HG02840 (cell line): ENCODE data around the gene AP3M1.

ENCODE experiments used
- ATAC-seq: cut with Tn5 transposase; IDR thresholded peaks from one replicate; pipeline ENCODE4 v1.9.1; 2021; ENCODE audit warnings: mild to moderate bottlenecking, moderate library complexity, moderate number of reproducible peaks; ENCODE audit not compliant: unreplicated experiment, low FRiP score

AP3M1 gene

DNA sequence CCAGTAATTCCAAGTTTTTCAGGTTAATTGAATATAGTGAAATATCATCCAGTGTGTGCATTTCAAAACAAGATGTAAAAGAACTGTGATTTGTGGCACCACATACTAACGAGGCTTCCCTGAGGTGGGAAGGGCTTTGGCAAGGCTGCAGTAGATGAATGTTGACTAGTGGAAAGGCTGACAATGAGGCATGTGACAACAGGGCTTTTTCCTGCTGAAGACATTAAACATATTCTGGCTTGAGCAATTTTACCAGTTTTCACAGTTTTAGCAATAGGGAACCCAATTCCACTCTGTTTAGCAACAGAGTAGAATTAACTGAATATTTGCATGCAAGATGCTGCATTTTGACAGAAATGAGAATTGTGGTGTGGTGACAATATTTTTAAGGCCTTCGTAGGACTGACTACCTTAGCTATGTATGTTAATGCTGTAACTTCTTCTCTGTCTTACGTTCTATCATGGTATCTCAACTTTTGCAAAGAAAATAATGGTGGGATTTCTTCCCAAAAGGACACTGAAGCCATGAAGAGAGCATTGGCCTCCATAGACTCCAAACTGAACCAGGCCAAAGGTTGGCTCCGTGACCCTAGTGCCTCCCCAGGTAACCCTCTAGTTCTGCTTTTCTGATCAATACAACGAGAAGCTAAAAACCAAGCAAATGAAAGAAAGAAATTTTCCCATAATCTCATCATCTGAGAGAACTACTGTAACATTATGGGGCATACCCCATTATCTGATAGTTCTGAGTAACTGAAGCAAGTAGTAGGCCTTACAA is 68.5 kb downstream of the AP3M1 start:
- ATAC-seq: no peak

- no peak for ATAC-seq
Observed at GRCh38 chr10:74081192-74081803, 69.3 kb downstream of the AP3M1 start.

DNA sequence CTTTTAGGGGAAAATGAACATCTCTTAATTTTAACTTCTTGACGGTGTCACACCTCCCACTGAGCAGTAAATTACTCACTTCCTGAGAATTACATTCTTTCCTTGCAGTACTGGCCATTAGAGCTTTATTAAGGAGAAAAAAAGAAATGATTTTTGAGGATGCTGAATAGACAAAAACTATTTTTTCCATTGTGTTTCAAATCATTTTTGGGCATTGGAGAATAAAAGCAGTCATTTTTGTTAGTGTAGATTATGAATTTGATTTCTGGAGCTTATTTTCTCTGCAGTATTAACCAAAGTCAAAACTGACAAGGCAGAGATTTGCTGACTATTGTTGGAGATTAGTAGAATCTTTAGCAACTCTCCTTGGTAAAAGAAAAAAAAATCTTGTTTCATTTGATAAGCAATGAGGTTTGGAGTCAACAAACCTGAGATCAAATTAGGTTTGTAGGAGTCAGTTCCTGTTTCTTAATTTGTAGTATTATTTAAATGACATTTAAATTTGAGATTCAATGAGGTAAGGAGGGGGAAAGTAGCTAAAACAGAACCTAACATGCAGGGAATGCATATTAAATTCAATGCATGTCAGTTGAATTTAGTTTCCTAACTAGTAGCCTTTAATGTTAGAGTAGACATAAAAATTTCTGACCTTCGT is 70.6 kb downstream of the AP3M1 start:
- no peak for ATAC-seq

DNA sequence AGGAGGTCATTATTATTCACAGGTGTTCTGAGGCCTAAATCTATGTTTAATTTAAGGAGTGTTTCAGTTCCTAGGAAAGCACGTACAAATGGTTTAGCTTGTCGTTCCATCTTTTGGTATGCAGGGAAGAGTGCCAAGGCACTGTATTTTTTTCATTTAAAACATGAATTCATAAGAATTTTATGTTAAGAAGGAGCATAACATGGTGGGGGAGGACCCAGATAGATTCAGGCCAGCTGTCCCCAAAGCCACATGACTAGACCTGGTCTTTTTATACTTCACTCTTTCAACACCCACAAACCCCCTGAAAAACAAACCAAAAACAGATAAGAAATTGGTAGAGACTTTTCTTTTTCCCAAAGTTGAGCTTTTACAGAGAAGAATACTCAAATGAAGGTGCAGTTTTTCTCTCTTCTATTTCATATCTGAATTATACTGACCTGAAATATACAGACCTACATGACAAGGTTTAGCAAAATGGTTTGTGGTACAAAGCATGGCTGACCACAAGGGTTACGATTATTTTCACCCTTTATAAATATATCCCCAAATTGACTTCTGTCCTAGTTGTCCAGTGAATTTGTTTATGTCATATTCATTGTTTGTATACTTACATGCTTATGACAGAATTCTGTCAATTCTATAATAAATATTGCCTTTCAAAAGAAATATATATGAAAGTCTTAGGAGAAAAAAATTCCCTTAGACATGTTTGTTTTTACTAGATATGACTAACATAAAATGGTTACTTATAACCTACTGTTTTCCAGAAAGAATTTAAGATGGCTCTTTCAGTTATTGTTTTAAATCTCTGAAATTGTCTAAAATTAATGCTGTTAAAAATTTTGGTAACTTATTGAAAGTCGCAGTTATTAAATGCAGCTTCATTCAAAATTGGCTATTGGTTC is 71.3 kb downstream of the AP3M1 start:
- ATAC-seq: no peak

GRCh38 chr10:74078037-74078436 is 72.6 kb downstream of the AP3M1 start:
- ATAC-seq: no peak

DNA sequence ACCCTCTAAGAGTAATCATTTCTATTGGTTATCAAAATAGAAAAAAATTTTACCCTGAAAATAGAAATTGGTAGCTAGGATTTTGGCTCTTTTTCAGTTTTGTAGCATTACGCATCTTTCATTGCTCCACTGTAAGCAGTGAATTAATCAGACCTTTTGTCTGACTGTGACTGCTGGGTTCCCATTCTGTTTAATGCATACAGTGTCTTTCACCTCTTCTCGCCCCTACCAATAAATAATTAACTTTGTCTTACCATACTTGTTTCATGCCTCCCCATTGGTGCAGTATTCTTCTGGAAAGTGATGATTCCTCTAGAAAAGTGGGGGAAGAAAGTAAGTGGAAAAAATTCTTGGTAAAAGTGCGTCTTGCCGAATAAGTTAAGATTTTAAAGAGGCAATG is 73.2 kb downstream of the AP3M1 start:
- no peak for ATAC-seq

- ATAC-seq: no peak
Observed at GRCh38 chr10:74076961-74077360, 73.7 kb downstream of the AP3M1 start.

DNA sequence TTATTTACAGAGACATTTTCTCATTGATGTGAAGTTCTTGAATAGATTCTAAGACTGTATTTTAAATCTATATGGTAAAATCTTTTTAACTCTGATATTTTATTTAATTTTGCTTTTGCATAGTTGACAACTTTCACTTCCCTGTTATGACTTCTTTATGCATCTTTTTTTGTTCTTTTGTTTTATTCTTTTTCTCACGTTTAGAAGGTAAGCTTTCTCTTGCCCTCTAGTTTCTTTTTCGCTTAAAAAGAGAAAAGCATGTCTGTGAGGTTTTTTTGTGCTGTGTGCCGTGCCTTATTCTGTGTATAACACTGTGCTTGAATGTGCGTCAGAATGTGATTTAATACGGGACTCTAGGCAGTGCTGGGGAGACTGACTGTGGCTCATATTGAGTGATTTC is 74.7 kb downstream of the AP3M1 start:
- no peak for ATAC-seq

- no peak for ATAC-seq
Observed at GRCh38 chr10:74072503-74072902, 78.1 kb downstream of the AP3M1 start.

DNA sequence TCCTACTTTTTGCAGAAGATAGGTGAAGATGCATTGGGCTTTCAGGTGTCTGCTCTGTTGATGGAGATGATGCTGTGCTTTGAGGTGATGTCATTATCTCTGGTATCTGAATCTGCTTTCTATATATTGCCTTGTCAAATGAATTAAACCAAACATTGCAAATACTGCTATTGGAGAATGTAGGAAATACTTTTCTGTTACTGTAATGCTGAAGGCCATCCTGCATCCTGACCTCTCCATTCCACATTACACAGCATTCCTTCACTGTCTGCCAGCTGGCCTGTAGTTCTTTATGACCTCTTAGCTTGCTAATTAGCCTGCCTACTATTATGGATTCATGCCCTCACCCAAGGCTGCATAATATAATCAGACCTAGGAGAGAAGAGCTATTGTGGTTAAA is 79.5 kb downstream of the AP3M1 start:
- ATAC-seq: no peak
